ENCODE data around the gene CARM1.

The CARM1 gene

GRCh38 chr19:10885201-10886169 is 14.1 kb downstream of the CARM1 start:
- H3K36me3 ChIP-seq (ENCODE audit: low read length), result no peaks in the 10 kb centered on the region
- H3K9me2 ChIP-seq (replicated peaks; ENCODE audit: insufficient read depth, low read length), result no peaks in the 10 kb centered on the region
- peaks cover 83% of the 10 kb centered on the region for H3K79me2 ChIP-seq (ENCODE audit: insufficient read depth, low read length)
- H3K4me2 ChIP-seq (ENCODE audit: low read depth, low read length, poor library complexity, severe bottlenecking), result no peak overlapping the region
- no peak overlapping the region for H2AFZ ChIP-seq (ENCODE audit: low read depth, low read length, severe bottlenecking)
- no peaks in the 10 kb centered on the region for H3F3A ChIP-seq (ENCODE audit: insufficient read depth)
- TF ChIP-seq EZH2phosphoT487 (conservative IDR thresholded peaks at IDR 0.05; ENCODE audit: low read length) (no peak), CTCF (IDR thresholded peaks at IDR 0.05; ENCODE audit: insufficient read depth, low read length, poor library complexity, severe bottlenecking) (no peak)
- no peak overlapping the region for H3K4me3 ChIP-seq (ENCODE audit: insufficient read depth, low read length, poor library complexity, severe bottlenecking)
- H3K27me3 ChIP-seq (ENCODE audit: low read length), result no peaks in the 10 kb centered on the region
- no peak overlapping the region for H3K27ac ChIP-seq (ENCODE audit: low read depth, low read length)
- H3K9me3 ChIP-seq (ENCODE audit: insufficient read depth, low read length), result no peaks in the 10 kb centered on the region
- H4K20me1 ChIP-seq (ENCODE audit: low read depth, low read length), result no peaks in the 10 kb centered on the region
- H3K9ac ChIP-seq (ENCODE audit: low read length), result no peak overlapping the region

GRCh38 chr19:10887616-10888367 is 16.4 kb downstream of the CARM1 start:
- no peak overlapping the region for H3K4me2 ChIP-seq (ENCODE audit: low read depth, low read length, poor library complexity, severe bottlenecking)
- no peak overlapping the region for H3K4me3 ChIP-seq (ENCODE audit: insufficient read depth, low read length, poor library complexity, severe bottlenecking)
- no peak overlapping the region for H3K9ac ChIP-seq (ENCODE audit: low read length)
- no peaks in the 10 kb centered on the region for H3K9me2 ChIP-seq (replicated peaks; ENCODE audit: insufficient read depth, low read length)
- peaks cover 79% of the 10 kb centered on the region for H3K79me2 ChIP-seq (ENCODE audit: insufficient read depth, low read length)
- H4K20me1 ChIP-seq (ENCODE audit: low read depth, low read length), result no peaks in the 10 kb centered on the region; the same call in 1 of the 2 replicates
- H3F3A ChIP-seq (ENCODE audit: insufficient read depth), result no peaks in the 10 kb centered on the region
- TF ChIP-seq EZH2phosphoT487 (conservative IDR thresholded peaks at IDR 0.05; ENCODE audit: low read length) (no peak), CTCF (IDR thresholded peaks at IDR 0.05; ENCODE audit: insufficient read depth, low read length, poor library complexity, severe bottlenecking) (no peak)
- no peaks in the 10 kb centered on the region for H3K36me3 ChIP-seq (ENCODE audit: low read length)
- H3K9me3 ChIP-seq (ENCODE audit: insufficient read depth, low read length), result no peaks in the 10 kb centered on the region
- no peaks in the 10 kb centered on the region for H3K27me3 ChIP-seq (ENCODE audit: low read length)
- no peak overlapping the region for H2AFZ ChIP-seq (ENCODE audit: low read depth, low read length, severe bottlenecking)
- no peak overlapping the region for H3K27ac ChIP-seq (ENCODE audit: low read depth, low read length)

- Histone ChIP-seq H3K4me2 (ENCODE audit: low read depth, low read length, poor library complexity, severe bottlenecking) (no peak overlapping the region), H3K9me3 (ENCODE audit: insufficient read depth, low read length) (no peaks in the 10 kb centered on the region), H3K36me3 (ENCODE audit: low read length) (no peaks in the 10 kb centered on the region), H3K4me3 (ENCODE audit: insufficient read depth, low read length, poor library complexity, severe bottlenecking) (no peak overlapping the region), H3K79me2 (ENCODE audit: insufficient read depth, low read length) (peaks cover 72% of the 10 kb centered on the region), H3K9ac (ENCODE audit: low read length) (no peak overlapping the region), H3F3A (ENCODE audit: insufficient read depth) (no peaks in the 10 kb centered on the region), H3K9me2 (replicated peaks; ENCODE audit: insufficient read depth, low read length) (no peaks in the 10 kb centered on the region), H3K27me3 (ENCODE audit: low read length) (no peaks in the 10 kb centered on the region), H4K20me1 (ENCODE audit: low read depth, low read length) (no peaks in the 10 kb centered on the region; the same call in 1 of the 2 replicates), H2AFZ (ENCODE audit: low read depth, low read length, severe bottlenecking) (no peak overlapping the region), H3K27ac (ENCODE audit: low read depth, low read length) (no peak overlapping the region)
- no peak for TF ChIP-seq EZH2phosphoT487 (conservative IDR thresholded peaks at IDR 0.05; ENCODE audit: low read length)
- TF ChIP-seq CTCF (IDR thresholded peaks at IDR 0.05; ENCODE audit: insufficient read depth, low read length, poor library complexity, severe bottlenecking), result no peak
These were observed 17.1 kb downstream of the CARM1 start for GRCh38 chr19:10888421-10888866.

Measured in SU-DHL-6 (cell line).